HG02970 (cell line): Measurements from ENCODE around the gene DNALI1.
"Not testable (repeated sequence)": the region's sequence is repeated elsewhere in the genome, so short reads cannot be mapped to it uniquely, and the experiment has no call there.

Experiments used
- ATAC-seq: cut with Tn5 transposase; IDR thresholded peaks from one replicate; pipeline ENCODE4 v1.9.1; 2021; ENCODE audit warnings: mild to moderate bottlenecking, moderate library complexity, moderate number of reproducible peaks; ENCODE audit not compliant: unreplicated experiment, low FRiP score

Gene DNALI1

GRCh38 chr1:37553927-37554808 is 2.6 kb upstream of the DNALI1 start, which contains the start of gene SNIP1:
TSS of gene SNIP1 (minus strand) at chr1:37554293. CDS start at chr1:37554229, 64 bp downstream.
- ATAC-seq, result no peak

- ATAC-seq, result no peak
Measured at GRCh38 chr1:37557402-37557801, 662 bp downstream of the DNALI1 start.

GRCh38 chr1:37558411-37558810 is 1.7 kb downstream of the DNALI1 start:
- no peak for ATAC-seq

GRCh38 chr1:37559080-37559479 is 2.3 kb downstream of the DNALI1 start:
- no peak for ATAC-seq

GRCh38 chr1:37559957-37560379 is 3.2 kb downstream of the DNALI1 start:
- not testable (repeated sequence) for ATAC-seq

GRCh38 chr1:37560401-37561132 is 3.8 kb downstream of the DNALI1 start:
- ATAC-seq, result no peak

GRCh38 chr1:37561133-37562132 is 4.7 kb downstream of the DNALI1 start:
- no peak for ATAC-seq

- no peak for ATAC-seq
Measured at GRCh38 chr1:37562984-37563383, 6.2 kb downstream of the DNALI1 start.

GRCh38 chr1:37564892-37565291 is 8.2 kb downstream of the DNALI1 start:
- ATAC-seq, result no peak

- ATAC-seq, result no peak
Measured at GRCh38 chr1:37567023-37567422, 10.3 kb downstream of the DNALI1 start.

- ATAC-seq, result no peak
Measured at GRCh38 chr1:37570528-37571334, 14.0 kb downstream of the DNALI1 start.

GRCh38 chr1:37574834-37575480 is 18.2 kb downstream of the DNALI1 start:
- no peak for ATAC-seq

GRCh38 chr1:37575692-37576091 is 19.0 kb downstream of the DNALI1 start:
- ATAC-seq, result no peak

- not testable (repeated sequence) for ATAC-seq
Measured at GRCh38 chr1:37584544-37584943, 27.8 kb downstream of the DNALI1 start.

GRCh38 chr1:37588939-37589338 is 32.2 kb downstream of the DNALI1 start:
- no peak for ATAC-seq

GRCh38 chr1:37593726-37594125 is 37.0 kb downstream of the DNALI1 start:
- no peak for ATAC-seq

GRCh38 chr1:37595440-37596181 is 38.9 kb downstream of the DNALI1 start, which contains the start of gene GNL2:
TSS of gene GNL2 (minus strand) at chr1:37595937. CDS start at chr1:37595822, 115 bp downstream.
- ATAC-seq, result peak; percentile 99

- no peak for ATAC-seq
Measured at GRCh38 chr1:37596182-37596667, 39.5 kb downstream of the DNALI1 start.
